ENCODE measurements around the gene GTF2A2. TPM values are rescaled to one million over a fixed set of nuclear protein-coding genes. Genes with fewer than 3 reads are reported as not detected.

The GTF2A2 gene
- total RNA-seq, 1 donor from 2014 or later, result 36.8 TPM

- intact Hi-C loops (cut with DNase I), result no loop called here
- no peaks in the 10 kb centered on the region for H3K9me3 ChIP-seq
- peaks cover 42% of the 10 kb centered on the region for H3K4me1 ChIP-seq
These were observed 32.4 kb upstream of the GTF2A2 start for GRCh38 chr15:59689626-59690236.

GRCh38 chr15:59688782-59689625, 31.7 kb upstream of the GTF2A2 start, which contains the start of gene BNIP2:
Gene BNIP2, minus strand, starts transcription at chr15:59689320. Its CDS starts 6,863 bp downstream, at chr15:59682457.
- peak; percentile 8 to 70 for TF ChIP-seq POLR2A (IDR thresholded peaks at IDR 0.05)
- no peak for TF ChIP-seq CTCF (IDR thresholded peaks at IDR 0.05)
- TF ChIP-seq POLR2AphosphoS5 (IDR thresholded peaks at IDR 0.05; ENCODE audit: insufficient read depth in 1 of 2, low read depth in 1 of 2), result peak; percentile 74 to 94
- Histone ChIP-seq H3K4me1 (peaks cover 49% of the 10 kb centered on the region), H3K9me3 (no peaks in the 10 kb centered on the region), H3K4me3 (peak within 1 kb of the TSS; percentile 92 to 100), H3K27me3 (no peaks in the 10 kb centered on the region), H3K36me3 (peaks cover 0 to 7% of the 10 kb centered on the region in 2 donors), H3K27ac (peak within 1 kb of the TSS; percentile 99)
- intact Hi-C loops (cut with DNase I), result no loop called here
- DNase-seq (ENCODE audit: extremely low spot score in 2 of 2), result peak; percentile 98 to 99

More at GRCh38 chr15:59689626-59690236, 32.4 kb upstream of the GTF2A2 start:
- Histone ChIP-seq H3K27me3 (no peaks in the 10 kb centered on the region), H3K27ac (peak overlapping the region; percentile 99), H3K36me3 (peaks cover 0 to 7% of the 10 kb centered on the region in 2 donors), H3K4me3 (peak overlapping the region; percentile 92 to 100)
- DNase-seq (ENCODE audit: extremely low spot score in 2 of 2), result peak in 1 of 2 donors; percentile 91
- TF ChIP-seq POLR2AphosphoS5 (IDR thresholded peaks at IDR 0.05; ENCODE audit: insufficient read depth in 1 of 2, low read depth in 1 of 2) (peak; percentile 25 to 71), POLR2A (IDR thresholded peaks at IDR 0.05) (no peak)

- H3K27ac ChIP-seq, result peak overlapping the region; percentile 99
- H3K4me1 ChIP-seq, result peaks cover 55% of the 10 kb centered on the region
- TF ChIP-seq CTCF (IDR thresholded peaks at IDR 0.05) (no peak), POLR2A (IDR thresholded peaks at IDR 0.05) (peak in 1 of 2 donors; percentile 21)
- DNase-seq (ENCODE audit: extremely low spot score in 2 of 2), result no peak
- peak overlapping the region; percentile 92 to 100 for H3K4me3 ChIP-seq
- no peaks in the 10 kb centered on the region for H3K9me3 ChIP-seq
- intact Hi-C loops (cut with DNase I), result no loop called here
- peaks cover 0 to 7% of the 10 kb centered on the region in 2 donors for H3K36me3 ChIP-seq
- H3K27me3 ChIP-seq, result no peaks in the 10 kb centered on the region
These were observed 31.1 kb upstream of the GTF2A2 start for GRCh38 chr15:59688423-59688781.

GRCh38 chr15:59687836-59688235, 30.5 kb upstream of the GTF2A2 start:
- TF ChIP-seq POLR2A (IDR thresholded peaks at IDR 0.05), result no peak
- TF ChIP-seq POLR2AphosphoS5 (IDR thresholded peaks at IDR 0.05; ENCODE audit: insufficient read depth in 1 of 2, low read depth in 1 of 2), result no peak
- no peak for TF ChIP-seq CTCF (IDR thresholded peaks at IDR 0.05)
- DNase-seq (ENCODE audit: extremely low spot score in 2 of 2), result no peak
- no peaks in the 10 kb centered on the region for H3K27me3 ChIP-seq
- H3K27ac ChIP-seq, result peak overlapping the region; percentile 99
- no peaks in the 10 kb centered on the region for H3K9me3 ChIP-seq
- peak overlapping the region; percentile 92 to 100 for H3K4me3 ChIP-seq
- intact Hi-C loops (cut with DNase I), result no loop called here
- peaks cover 56% of the 10 kb centered on the region for H3K4me1 ChIP-seq
- H3K36me3 ChIP-seq, result peaks cover 0 to 7% of the 10 kb centered on the region in 2 donors

- no peak overlapping the region for H3K27ac ChIP-seq
- H3K4me1 ChIP-seq, result peaks cover 56% of the 10 kb centered on the region
- no peaks in the 10 kb centered on the region for H3K27me3 ChIP-seq
- peaks cover 0 to 14% of the 10 kb centered on the region in 2 donors for H3K36me3 ChIP-seq
- no peak for DNase-seq (ENCODE audit: extremely low spot score in 2 of 2)
- intact Hi-C loops (cut with DNase I), result no loop called here
- H3K4me3 ChIP-seq, result no peak overlapping the region
- H3K9me3 ChIP-seq, result no peaks in the 10 kb centered on the region
- TF ChIP-seq CTCF (IDR thresholded peaks at IDR 0.05), result no peak
- no peak for TF ChIP-seq POLR2AphosphoS5 (IDR thresholded peaks at IDR 0.05; ENCODE audit: insufficient read depth in 1 of 2, low read depth in 1 of 2)
- TF ChIP-seq POLR2A (IDR thresholded peaks at IDR 0.05), result no peak
These were observed 29.1 kb upstream of the GTF2A2 start for GRCh38 chr15:59686389-59686788.
